ENCODE results near the gene DSCAM. TPM values are rescaled to one million over a fixed set of nuclear protein-coding genes. Genes with fewer than 3 reads are reported as not detected.

Gene DSCAM
- total and polyA plus RNA-seq, 2 experiments from 2014 or later, result 0.23 to 0.42 TPM

DNA sequence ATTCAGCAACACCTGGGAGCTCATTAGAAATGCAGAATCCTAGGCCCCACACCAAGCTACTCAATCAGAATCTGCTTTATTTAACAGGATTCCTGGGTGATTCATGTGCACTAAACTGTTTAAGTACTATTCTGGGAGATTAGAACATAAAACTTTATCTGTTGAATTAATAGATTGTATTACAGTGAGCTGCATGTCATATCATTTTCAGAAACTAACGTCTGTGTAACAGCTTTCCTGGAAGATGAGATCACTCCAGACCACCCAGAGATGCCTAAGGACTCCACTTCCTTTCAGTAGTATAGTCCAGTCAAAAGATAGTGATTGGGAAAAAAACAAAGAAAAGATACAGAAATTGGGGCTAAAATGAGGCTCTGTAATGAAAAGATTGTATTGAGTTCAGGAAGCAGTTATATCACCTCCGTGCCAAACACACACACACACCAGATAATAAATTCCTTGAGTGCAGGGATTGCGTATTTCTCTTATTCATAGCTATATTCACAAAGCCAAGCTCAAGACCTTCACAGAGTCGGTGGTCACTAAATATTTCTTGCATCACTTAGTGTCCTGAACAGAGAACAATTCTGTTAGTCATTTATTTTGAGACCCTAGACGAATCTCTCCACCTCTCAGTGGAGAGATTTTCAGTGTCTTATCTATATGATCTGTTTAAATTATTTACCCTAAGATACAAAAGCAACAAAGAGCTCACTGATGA, 178.2 kb downstream of the DSCAM start:
- TF ChIP-seq, protein P1, sequence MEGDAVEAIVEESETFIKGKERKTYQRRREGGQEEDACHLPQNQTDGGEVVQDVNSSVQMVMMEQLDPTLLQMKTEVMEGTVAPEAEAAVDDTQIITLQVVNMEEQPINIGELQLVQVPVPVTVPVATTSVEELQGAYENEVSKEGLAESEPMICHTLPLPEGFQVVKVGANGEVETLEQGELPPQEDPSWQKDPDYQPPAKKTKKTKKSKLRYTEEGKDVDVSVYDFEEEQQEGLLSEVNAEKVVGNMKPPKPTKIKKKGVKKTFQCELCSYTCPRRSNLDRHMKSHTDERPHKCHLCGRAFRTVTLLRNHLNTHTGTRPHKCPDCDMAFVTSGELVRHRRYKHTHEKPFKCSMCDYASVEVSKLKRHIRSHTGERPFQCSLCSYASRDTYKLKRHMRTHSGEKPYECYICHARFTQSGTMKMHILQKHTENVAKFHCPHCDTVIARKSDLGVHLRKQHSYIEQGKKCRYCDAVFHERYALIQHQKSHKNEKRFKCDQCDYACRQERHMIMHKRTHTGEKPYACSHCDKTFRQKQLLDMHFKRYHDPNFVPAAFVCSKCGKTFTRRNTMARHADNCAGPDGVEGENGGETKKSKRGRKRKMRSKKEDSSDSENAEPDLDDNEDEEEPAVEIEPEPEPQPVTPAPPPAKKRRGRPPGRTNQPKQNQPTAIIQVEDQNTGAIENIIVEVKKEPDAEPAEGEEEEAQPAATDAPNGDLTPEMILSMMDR (IDR thresholded peaks at IDR 0.05; ENCODE audit: low read depth, low read length), result no peak
- Histone ChIP-seq H3K4me3 (no peak overlapping the region), H3K27ac (no peak overlapping the region), H3K36me3 (no peaks in the 10 kb centered on the region), H3K4me1 (ENCODE audit: low read depth) (no peaks in the 10 kb centered on the region), H3K27me3 (no peaks in the 10 kb centered on the region), H3K9me3 (ENCODE audit: low read depth) (no peaks in the 10 kb centered on the region)
- no peak for DNase-seq (ENCODE audit: low read depth in 1 of 2, low spot score in 1 of 2)

DNA sequence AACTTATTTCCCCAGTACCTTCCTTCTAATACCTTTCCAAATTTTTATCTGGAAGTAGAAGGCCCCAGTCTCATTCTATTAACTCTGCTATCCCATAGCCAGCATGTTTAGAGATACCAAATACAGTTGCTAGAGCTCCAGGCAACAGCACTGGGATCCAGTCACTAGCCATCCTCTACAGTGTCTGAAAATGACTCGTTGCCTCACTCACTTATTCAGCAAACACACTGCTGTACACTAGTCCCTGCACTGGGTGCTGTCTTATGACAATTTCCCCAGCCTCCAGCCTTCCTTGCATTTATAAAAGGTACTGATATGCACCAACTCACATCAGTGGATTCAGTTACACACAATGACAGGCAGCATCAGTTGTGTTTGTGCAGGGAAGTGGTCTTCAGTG, 179.0 kb downstream of the DSCAM start:
- no peaks in the 10 kb centered on the region for H3K36me3 ChIP-seq

DNA sequence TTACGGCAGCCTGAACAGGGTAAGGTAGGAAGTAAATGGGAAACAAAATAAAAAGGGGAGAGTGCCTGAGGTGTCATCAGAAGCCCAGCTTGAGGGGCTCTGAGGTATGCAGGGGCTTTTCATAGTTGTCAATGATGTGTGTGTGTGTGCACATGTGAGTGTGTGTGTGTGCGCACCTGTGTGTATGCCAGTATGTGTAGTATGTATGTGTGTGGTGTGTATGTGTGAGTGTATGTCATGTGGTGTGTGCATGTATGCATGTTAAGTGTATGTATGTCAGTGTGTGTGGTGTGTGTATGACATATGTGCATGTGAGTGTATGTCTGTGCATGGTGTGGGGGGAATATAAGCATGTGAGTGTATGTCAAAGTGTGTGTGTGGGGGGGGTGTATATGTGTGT, 184.1 kb downstream of the DSCAM start:
- no peaks in the 10 kb centered on the region for H3K9me3 ChIP-seq (ENCODE audit: low read depth)
- no peak overlapping the region for H3K27ac ChIP-seq
- H3K4me1 ChIP-seq (ENCODE audit: low read depth), result no peaks in the 10 kb centered on the region
- no peak for DNase-seq (ENCODE audit: low read depth in 1 of 2, low spot score in 1 of 2)
- no peaks in the 10 kb centered on the region for H3K36me3 ChIP-seq
- no peaks in the 10 kb centered on the region for H3K27me3 ChIP-seq
- TF ChIP-seq, protein P1 (IDR thresholded peaks at IDR 0.05; ENCODE audit: low read depth, low read length), result no peak
- no peak overlapping the region for H3K4me3 ChIP-seq

More for the DNA sequence above, 179.0 kb downstream of the DSCAM start:
- no peak for DNase-seq (ENCODE audit: low read depth in 1 of 2, low spot score in 1 of 2)
- TF ChIP-seq, protein P1 (IDR thresholded peaks at IDR 0.05; ENCODE audit: low read depth, low read length), result no peak
- H3K27ac ChIP-seq, result no peak overlapping the region
- no peak overlapping the region for H3K4me3 ChIP-seq
- H3K9me3 ChIP-seq (ENCODE audit: low read depth), result no peaks in the 10 kb centered on the region
- no peaks in the 10 kb centered on the region for H3K4me1 ChIP-seq (ENCODE audit: low read depth)
- no peaks in the 10 kb centered on the region for H3K27me3 ChIP-seq

DNA sequence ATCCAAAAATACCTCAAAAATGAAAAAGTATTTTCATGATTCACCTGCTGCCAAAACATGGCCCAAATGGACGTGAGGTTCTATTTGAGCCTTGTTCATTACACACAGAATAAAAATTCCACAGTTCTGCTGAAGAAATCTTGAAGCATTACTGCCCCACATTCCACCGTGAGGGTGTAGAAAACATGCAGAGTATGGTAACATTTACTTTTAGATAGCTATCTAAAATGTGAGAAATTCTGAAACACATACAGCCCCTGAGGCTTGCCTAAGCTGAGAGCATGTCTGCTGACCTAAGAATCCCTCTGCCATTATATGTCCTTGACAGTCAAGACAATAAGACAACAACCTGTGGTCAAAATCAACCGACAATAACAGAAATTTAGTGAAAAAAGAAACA, 186.5 kb downstream of the DSCAM start:
- no peaks in the 10 kb centered on the region for H3K36me3 ChIP-seq
- no peaks in the 10 kb centered on the region for H3K9me3 ChIP-seq (ENCODE audit: low read depth)
- no peak overlapping the region for H3K4me3 ChIP-seq
- H3K27me3 ChIP-seq, result no peaks in the 10 kb centered on the region
- TF ChIP-seq, protein P1 (IDR thresholded peaks at IDR 0.05; ENCODE audit: low read depth, low read length), result no peak
- H3K4me1 ChIP-seq (ENCODE audit: low read depth), result no peaks in the 10 kb centered on the region
- no peak for DNase-seq (ENCODE audit: low read depth in 1 of 2, low spot score in 1 of 2)
- H3K27ac ChIP-seq, result no peak overlapping the region

DNA sequence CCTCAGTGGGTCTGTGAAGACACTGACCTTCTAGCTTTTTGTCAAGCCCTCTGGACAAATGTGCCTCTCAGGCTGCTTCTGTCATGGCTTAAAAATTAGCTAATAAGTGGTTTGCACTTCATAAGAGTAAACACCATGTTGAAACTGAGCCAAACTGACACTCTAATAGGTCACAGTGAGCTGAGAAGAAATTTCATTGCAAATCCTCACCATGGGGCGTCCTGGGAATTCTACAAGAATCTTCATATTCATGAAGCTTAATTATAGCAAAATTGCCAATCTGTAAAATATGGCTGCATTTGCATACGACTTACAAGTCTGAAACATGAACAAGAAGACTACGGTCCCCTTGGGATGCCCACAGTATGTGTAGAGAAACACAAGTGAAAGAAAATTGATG, 188.6 kb downstream of the DSCAM start:
- DNase-seq (ENCODE audit: low read depth in 1 of 2, low spot score in 1 of 2), result no peak
- TF ChIP-seq, protein P1 (IDR thresholded peaks at IDR 0.05; ENCODE audit: low read depth, low read length), result no peak
- Histone ChIP-seq H3K9me3 (ENCODE audit: low read depth) (no peaks in the 10 kb centered on the region), H3K27me3 (no peaks in the 10 kb centered on the region), H3K4me1 (ENCODE audit: low read depth) (no peaks in the 10 kb centered on the region), H3K36me3 (no peaks in the 10 kb centered on the region), H3K27ac (no peak overlapping the region), H3K4me3 (no peak overlapping the region)
